Stimulated activated CD4-positive, alpha-beta T cell treated with anti-CD3 and anti-CD28 coated beads, TNF-alpha, amount 100 ng/mL, for 4 hours (primary cell): ENCODE data around the gene ENO1.
"Not testable (repeated sequence)": the region's sequence is repeated elsewhere in the genome, so short reads cannot be mapped to it uniquely, and the experiment has no call there.

ENCODE experiments used
- DNase-seq, 3 experiments: peaks; one replicate each; pipeline ENCODE4 v3.0.0-alpha.2; 2020; ENCODE audit warnings: low read depth in 3 of 3

Gene ENO1

GRCh38 chr1:8878448-8878697, at the start of gene ENO1:
TSS of gene ENO1 (minus strand) at chr1:8878686. CDS start at chr1:8874908, 3,778 bp downstream.
- DNase-seq = no peak

GRCh38 chr1:8926707-8927694, 48.5 kb upstream of the ENO1 start:
- no peak for DNase-seq

- no peak for DNase-seq
Measured at GRCh38 chr1:8925960-8926359, 47.5 kb upstream of the ENO1 start.

GRCh38 chr1:8925406-8925805, 46.9 kb upstream of the ENO1 start:
- DNase-seq = no peak

GRCh38 chr1:8922962-8923361, 44.5 kb upstream of the ENO1 start:
- no peak for DNase-seq

GRCh38 chr1:8917536-8917935, 39.0 kb upstream of the ENO1 start:
- DNase-seq = not testable (repeated sequence)

- DNase-seq = no peak
Measured at GRCh38 chr1:8915446-8915845, 37.0 kb upstream of the ENO1 start.

- no peak for DNase-seq
Measured at GRCh38 chr1:8914466-8914865, 36.0 kb upstream of the ENO1 start.

- no peak for DNase-seq
Measured at GRCh38 chr1:8913457-8913856, 35.0 kb upstream of the ENO1 start.

- no peak for DNase-seq
Measured at GRCh38 chr1:8911416-8912309, 33.2 kb upstream of the ENO1 start.

GRCh38 chr1:8910914-8911313, 32.4 kb upstream of the ENO1 start:
- DNase-seq = no peak

- DNase-seq = no peak
Measured at GRCh38 chr1:8910331-8910730, 31.8 kb upstream of the ENO1 start.

- no peak for DNase-seq
Measured at GRCh38 chr1:8908388-8909151, 30.1 kb upstream of the ENO1 start.

GRCh38 chr1:8905582-8906191, 27.2 kb upstream of the ENO1 start:
- no peak for DNase-seq

- DNase-seq = no peak
Measured at GRCh38 chr1:8903908-8904650, 25.6 kb upstream of the ENO1 start.

GRCh38 chr1:8903410-8903809, 24.9 kb upstream of the ENO1 start:
- DNase-seq = no peak

- DNase-seq = no peak
Measured at GRCh38 chr1:8902765-8903164, 24.3 kb upstream of the ENO1 start.

GRCh38 chr1:8900684-8901083, 22.2 kb upstream of the ENO1 start:
- DNase-seq = not testable (repeated sequence)

GRCh38 chr1:8899046-8899445, 20.6 kb upstream of the ENO1 start:
- DNase-seq = no peak

GRCh38 chr1:8898418-8898817, 19.9 kb upstream of the ENO1 start:
- DNase-seq = not testable (repeated sequence)

- DNase-seq = not testable (repeated sequence)
Measured at GRCh38 chr1:8897505-8897904, 19.0 kb upstream of the ENO1 start.
